Activated CD4-positive, alpha-beta memory T cell treated with anti-CD3 and anti-CD28 coated beads, Interleukin-2, amount 10 ng/mL, durations not matched to agents 7 days and 5 days (primary cell): Measurements from ENCODE around the gene CTSC. TPM values are rescaled to one million over a fixed set of nuclear protein-coding genes. Genes with fewer than 3 reads are reported as not detected.

ENCODE experiments used
- CTCF ChIA-PET: fragments of 350-600 bp; sonication (Branson Sonifier 250); formaldehyde crosslinking; loops from one replicate; lab custom pipeline; 2021; ENCODE audit warnings: antibody characterized with exemption, inconsistent platforms; lab: Charles Lee
- POLR2A ChIA-PET: fragments of 350-600 bp; sonication (Branson Sonifier 250); formaldehyde crosslinking; loops from one replicate; lab custom pipeline; 2021; ENCODE audit warnings: antibody characterized with exemption; lab: Charles Lee
- DNase-seq: peaks from one replicate; pipeline ENCODE4 v3.0.0-alpha.2; 2020
- H3K27ac Mint-ChIP-seq: one replicate; pipeline ENCODE4 v1.8.0; 2021; ENCODE audit warnings: mild to moderate bottlenecking, mixed read lengths
- H3K27me3 Mint-ChIP-seq: one replicate; pipeline ENCODE4 v1.8.0; 2021; ENCODE audit warnings: mixed read lengths
- H3K36me3 Mint-ChIP-seq: one replicate; pipeline ENCODE4 v1.8.0; 2021; ENCODE audit warnings: low read depth, mixed read lengths
- H3K4me1 Mint-ChIP-seq: one replicate; pipeline ENCODE4 v1.8.0; 2021; ENCODE audit warnings: mixed read lengths
- H3K4me3 Mint-ChIP-seq: one replicate; pipeline ENCODE4 v1.8.0; 2021; ENCODE audit warnings: mild to moderate bottlenecking, mixed read lengths
- H3K9me3 Mint-ChIP-seq: one replicate; pipeline ENCODE4 v1.8.0; 2021; ENCODE audit warnings: mixed read lengths
- total RNA-seq, 2 experiments: library from RNA; stranded (reverse); gene quantifications; one replicate each; pipeline ENCODE4 v1.2.3, GENCODE V29; 2021

CTSC gene
- total RNA-seq: 100 to 1,000 TPM; 321 to 323 TPM

GRCh38 chr11:88337181-88337986 is at the start of gene CTSC:
Gene CTSC (minus strand): TSS chr11:88337736. CDS start chr11:88337672, 64 bp downstream.
- Mint-ChIP-seq H3K4me1 (peaks cover 55% of the 10 kb centered on the region), H3K27me3 (no peaks in the 10 kb centered on the region), H3K4me3 (peak within 1 kb of the TSS; percentile 89), H3K27ac (peak within 1 kb of the TSS; percentile 98), H3K9me3 (peaks cover 3% of the 10 kb centered on the region), H3K36me3 (peaks cover 66% of the 10 kb centered on the region)
- DNase-seq: peak; percentile 97
- ChIA-PET CTCF (interaction anchor here (0.6 to 3.1 kb wide), 12 partner anchors 10 to 207 kb away, joined by 3 to 37 read pairs (median 4); no protein-coding TSS in a partner anchor), POLR2A (interaction anchor here (0.7 to 6.0 kb wide), 39 partner anchors 8 to 206 kb away, joined by 3 to 187 read pairs (median 4); no protein-coding TSS in a partner anchor)

GRCh38 chr11:88384669-88385005 is 47.1 kb upstream of the CTSC start:
- Mint-ChIP-seq H3K4me3 (no peak overlapping the region), H3K36me3 (no peaks in the 10 kb centered on the region), H3K9me3 (no peaks in the 10 kb centered on the region), H3K27me3 (no peaks in the 10 kb centered on the region), H3K27ac (no peak overlapping the region), H3K4me1 (peaks cover 10% of the 10 kb centered on the region)
- POLR2A ChIA-PET: interaction anchor here (1.3 kb wide), 1 partner anchor 47 kb away, joined by 4 read pairs; the partner anchor contains the start of gene CTSC
- CTCF ChIA-PET: no interaction called here
- no peak for DNase-seq

- H3K36me3 Mint-ChIP-seq: no peaks in the 10 kb centered on the region
- no peak overlapping the region for H3K4me3 Mint-ChIP-seq
- H3K4me1 Mint-ChIP-seq: peaks cover 10% of the 10 kb centered on the region
- H3K9me3 Mint-ChIP-seq: no peaks in the 10 kb centered on the region
- ChIA-PET POLR2A (interaction anchor here (1.3 kb wide), 1 partner anchor 46 kb away, joined by 4 read pairs; the partner anchor contains the start of gene CTSC), CTCF (no interaction called here)
- no peak overlapping the region for H3K27ac Mint-ChIP-seq
- no peaks in the 10 kb centered on the region for H3K27me3 Mint-ChIP-seq
- no peak for DNase-seq
Observed at GRCh38 chr11:88384004-88384668, 46.6 kb upstream of the CTSC start.

GRCh38 chr11:88383447-88383846 is 45.9 kb upstream of the CTSC start:
- Mint-ChIP-seq H3K27ac (no peak overlapping the region), H3K27me3 (no peaks in the 10 kb centered on the region), H3K9me3 (no peaks in the 10 kb centered on the region), H3K4me1 (peaks cover 10% of the 10 kb centered on the region), H3K36me3 (no peaks in the 10 kb centered on the region), H3K4me3 (no peak overlapping the region)
- DNase-seq: no peak
- ChIA-PET POLR2A (no interaction called here), CTCF (no interaction called here)

GRCh38 chr11:88379130-88379529 is 41.6 kb upstream of the CTSC start:
- Mint-ChIP-seq H3K27me3 (no peaks in the 10 kb centered on the region), H3K36me3 (peaks cover 8% of the 10 kb centered on the region), H3K9me3 (no peaks in the 10 kb centered on the region), H3K4me1 (peaks cover 11% of the 10 kb centered on the region), H3K27ac (no peak overlapping the region), H3K4me3 (no peak overlapping the region)
- ChIA-PET CTCF (interaction anchor here (0.6 to 1.4 kb wide), 2 partner anchors 15 to 22 kb away, joined by 3 to 4 read pairs; no protein-coding TSS in a partner anchor), POLR2A (interaction anchor here (1.4 kb wide), 1 partner anchor 40 kb away, joined by 3 read pairs; no protein-coding TSS in a partner anchor)
- DNase-seq: no peak

- no peak for DNase-seq
- ChIA-PET CTCF (interaction anchor here (0.6 to 1.4 kb wide), 2 partner anchors 15 to 22 kb away, joined by 3 to 4 read pairs; no protein-coding TSS in a partner anchor), POLR2A (interaction anchor here (1.4 kb wide), 1 partner anchor 40 kb away, joined by 3 read pairs; no protein-coding TSS in a partner anchor)
- Mint-ChIP-seq H3K27me3 (no peaks in the 10 kb centered on the region), H3K4me3 (no peak overlapping the region), H3K27ac (no peak overlapping the region), H3K9me3 (no peaks in the 10 kb centered on the region), H3K36me3 (peaks cover 13% of the 10 kb centered on the region), H3K4me1 (peaks cover 9% of the 10 kb centered on the region)
Observed at GRCh38 chr11:88378422-88379066, 41.0 kb upstream of the CTSC start.

GRCh38 chr11:88377646-88378045 is 40.1 kb upstream of the CTSC start:
- DNase-seq: no peak
- CTCF ChIA-PET: interaction anchor here (1.1 to 1.3 kb wide), 2 partner anchors 9 to 14 kb away, joined by 3 read pairs; no protein-coding TSS in a partner anchor
- Mint-ChIP-seq H3K9me3 (no peaks in the 10 kb centered on the region), H3K27me3 (no peaks in the 10 kb centered on the region), H3K27ac (no peak overlapping the region), H3K36me3 (peaks cover 14% of the 10 kb centered on the region), H3K4me3 (no peak overlapping the region), H3K4me1 (peaks cover 9% of the 10 kb centered on the region)
- POLR2A ChIA-PET: interaction anchor here (1.4 to 1.7 kb wide), 2 partner anchors 40 to 41 kb away, joined by 3 read pairs; partner anchors contain the start of gene CTSC

DNA sequence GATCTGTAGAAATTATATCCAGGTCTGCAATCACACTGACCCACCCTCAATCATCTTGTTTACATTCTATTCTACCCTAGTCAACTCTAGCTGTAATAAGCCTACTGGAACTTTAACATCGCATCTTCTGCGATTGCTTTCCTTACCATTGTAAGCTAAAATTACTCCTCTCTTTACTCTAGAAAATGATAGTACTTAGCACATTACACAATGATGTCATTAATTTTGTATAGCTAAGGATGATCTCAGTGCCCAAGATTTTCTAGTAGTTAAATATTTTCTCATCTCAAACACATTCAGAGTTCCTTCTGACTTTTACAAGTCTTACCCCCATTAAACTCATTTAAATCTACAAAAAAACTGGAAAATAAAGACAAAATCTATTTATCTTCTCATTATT is 39.6 kb upstream of the CTSC start:
- POLR2A ChIA-PET: interaction anchor here (1.7 kb wide), 1 partner anchor 39 kb away, joined by 3 read pairs; the partner anchor contains the start of gene CTSC
- Mint-ChIP-seq H3K27ac (no peak overlapping the region), H3K27me3 (no peaks in the 10 kb centered on the region), H3K4me3 (no peak overlapping the region), H3K4me1 (peaks cover 9% of the 10 kb centered on the region), H3K36me3 (peaks cover 14% of the 10 kb centered on the region), H3K9me3 (no peaks in the 10 kb centered on the region)
- CTCF ChIA-PET: interaction anchor here (1.1 to 1.3 kb wide), 3 partner anchors 10 to 14 kb away, joined by 3 to 4 read pairs (median 3); no protein-coding TSS in a partner anchor
- no peak for DNase-seq

DNA sequence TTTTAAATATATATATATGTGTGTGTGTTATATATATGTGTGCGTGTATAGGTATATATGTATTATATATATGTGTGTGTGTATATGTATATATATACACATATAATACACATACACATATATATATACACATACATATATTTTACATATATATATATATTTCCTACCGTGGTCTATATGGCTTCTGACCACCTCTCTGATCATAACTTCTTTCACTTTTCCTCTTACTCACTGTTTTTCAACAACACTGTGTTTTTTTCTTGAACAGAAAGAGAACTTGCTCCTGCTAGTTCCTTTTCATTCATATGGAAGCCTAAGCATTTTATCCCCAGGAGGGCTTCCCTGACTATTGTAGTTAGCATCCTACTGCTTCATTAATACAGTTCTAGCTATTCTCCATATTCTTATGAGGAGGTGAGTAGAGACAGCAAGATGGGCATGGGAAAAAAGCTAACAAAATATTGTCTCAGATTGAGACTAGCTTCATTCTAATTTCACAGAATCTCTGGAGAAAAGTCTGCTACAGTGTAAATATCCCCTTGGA is 38.5 kb upstream of the CTSC start:
- DNase-seq: no peak
- no peaks in the 10 kb centered on the region for H3K27me3 Mint-ChIP-seq
- H3K4me1 Mint-ChIP-seq: peaks cover 9% of the 10 kb centered on the region
- H3K9me3 Mint-ChIP-seq: no peaks in the 10 kb centered on the region
- H3K36me3 Mint-ChIP-seq: peaks cover 14% of the 10 kb centered on the region
- POLR2A ChIA-PET: interaction anchor here (1.7 kb wide), 1 partner anchor 38 kb away, joined by 3 read pairs; the partner anchor contains the start of gene CTSC
- H3K4me3 Mint-ChIP-seq: no peak overlapping the region
- CTCF ChIA-PET: interaction anchor here (1.3 kb wide), 2 partner anchors 9 to 15 kb away, joined by 3 to 4 read pairs; no protein-coding TSS in a partner anchor
- H3K27ac Mint-ChIP-seq: no peak overlapping the region

DNA sequence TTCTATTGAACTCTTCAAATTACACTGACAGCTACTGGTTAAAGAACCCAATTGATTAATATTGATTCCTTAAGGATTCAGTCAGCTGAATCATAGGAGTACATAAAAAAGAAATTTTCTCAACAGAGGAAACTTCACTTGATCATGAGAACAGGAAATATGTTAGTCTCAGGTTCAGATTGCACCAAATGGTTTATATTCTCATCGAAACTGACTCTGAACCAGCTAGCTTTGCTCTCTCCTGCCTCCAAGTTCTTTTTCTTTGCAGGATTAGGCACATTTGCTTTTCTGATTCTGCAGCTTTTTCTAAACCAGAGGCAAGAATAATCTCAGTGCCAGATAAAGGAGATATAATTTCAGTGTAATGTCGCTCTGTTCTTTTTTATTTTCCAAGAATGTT is 33.2 kb upstream of the CTSC start:
- no peak for DNase-seq
- Mint-ChIP-seq H3K4me1 (peaks cover 13% of the 10 kb centered on the region), H3K9me3 (no peaks in the 10 kb centered on the region), H3K4me3 (no peak overlapping the region), H3K27ac (no peak overlapping the region), H3K27me3 (no peaks in the 10 kb centered on the region), H3K36me3 (peaks cover 14% of the 10 kb centered on the region)
- ChIA-PET POLR2A (interaction anchor here (0.6 to 1.0 kb wide), 2 partner anchors 33 to 42 kb away, joined by 3 to 4 read pairs; partner anchors contain the start of gene CTSC), CTCF (no interaction called here)

- POLR2A ChIA-PET: interaction anchor here (0.7 to 2.2 kb wide), 3 partner anchors 8 to 30 kb away, joined by 4 to 13 read pairs (median 4); partner anchors contain the start of gene CTSC
- peaks cover 23% of the 10 kb centered on the region for H3K4me1 Mint-ChIP-seq
- DNase-seq: no peak
Observed at GRCh38 chr11:88367310-88367709, 29.8 kb upstream of the CTSC start.

DNA sequence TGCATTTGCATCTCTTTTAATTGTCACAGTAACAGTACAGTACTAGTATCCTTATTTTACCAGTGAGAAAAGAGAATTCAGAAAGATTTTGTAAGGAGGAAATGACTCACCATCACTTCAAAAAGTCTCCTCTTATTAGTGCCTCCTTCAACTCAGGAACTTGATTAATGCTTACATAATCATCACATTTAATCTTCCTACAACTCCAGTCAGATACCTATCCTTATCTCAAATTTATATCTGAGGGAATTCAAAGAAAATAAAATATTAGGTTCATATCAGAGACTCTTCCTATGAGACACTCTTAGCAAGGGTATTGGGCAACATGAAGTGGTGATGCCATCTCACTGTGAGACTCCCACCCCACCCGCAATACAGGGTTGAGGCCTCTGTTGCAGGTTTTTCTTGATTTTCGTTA is 26.1 kb upstream of the CTSC start:
- POLR2A ChIA-PET: no interaction called here
- Mint-ChIP-seq H3K4me1 (peaks cover 37% of the 10 kb centered on the region), H3K36me3 (no peaks in the 10 kb centered on the region), H3K27me3 (no peaks in the 10 kb centered on the region), H3K4me3 (no peak overlapping the region), H3K9me3 (no peaks in the 10 kb centered on the region), H3K27ac (no peak overlapping the region)
- DNase-seq: no peak
- CTCF ChIA-PET: interaction anchor here (0.9 kb wide), 1 partner anchor 15 kb away, joined by 3 read pairs; no protein-coding TSS in a partner anchor

More at GRCh38 chr11:88367310-88367709, 29.8 kb upstream of the CTSC start:
- CTCF ChIA-PET: interaction anchor here (0.7 to 1.9 kb wide), 2 partner anchors 9 to 261 kb away, joined by 4 read pairs; no protein-coding TSS in a partner anchor
- Mint-ChIP-seq H3K36me3 (no peaks in the 10 kb centered on the region), H3K27me3 (no peaks in the 10 kb centered on the region), H3K27ac (no peak overlapping the region), H3K4me3 (no peak overlapping the region), H3K9me3 (no peaks in the 10 kb centered on the region)
